DMS 273 (cell line): ENCODE results near the gene MBD5.

ENCODE experiments used
- DNase-seq: peaks from one replicate; lab custom pipeline; 2025; ENCODE audit not compliant: unreplicated experiment; lab: John Stamatoyannopoulos, UW

MBD5 gene

DNA sequence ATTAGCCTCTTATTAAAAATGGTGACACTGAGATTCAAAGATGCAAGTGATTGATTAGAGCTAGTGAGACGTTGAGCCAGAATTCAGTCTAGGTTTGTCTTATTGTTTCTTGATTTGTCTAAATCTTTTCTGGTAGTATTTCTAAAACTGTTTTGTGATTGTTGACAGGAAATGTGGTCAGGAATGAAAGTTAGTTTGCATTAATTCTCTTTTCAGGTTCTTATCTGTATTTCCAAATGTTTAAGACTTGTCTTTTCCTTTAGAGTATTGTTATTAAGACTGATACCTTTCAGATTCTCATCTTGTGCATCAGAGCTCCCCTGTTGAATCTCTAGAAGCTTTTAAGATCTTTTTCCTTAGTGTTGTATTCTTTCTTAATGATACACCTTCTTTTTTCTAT lies 89.3 kb downstream of the MBD5 start:
- no peak for DNase-seq

DNA sequence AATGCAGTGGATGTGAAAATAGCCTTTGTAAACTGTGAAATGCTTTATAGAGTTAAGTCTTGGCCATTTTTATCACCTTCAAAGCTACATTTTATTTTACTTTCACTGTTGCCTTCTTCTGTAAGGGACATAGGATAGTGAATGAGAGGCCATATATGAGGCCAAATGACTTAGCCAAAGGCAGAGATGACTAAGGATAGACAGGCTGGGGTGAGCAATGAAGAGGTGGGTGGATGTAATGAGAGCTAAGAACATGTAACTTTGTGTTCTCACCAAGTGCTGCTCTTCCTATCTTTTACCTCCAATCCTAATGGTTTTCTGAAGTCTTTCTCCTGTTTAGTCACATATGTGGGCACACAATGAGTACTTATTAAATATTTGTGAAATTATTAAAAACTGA lies 101.9 kb downstream of the MBD5 start:
- no peak for DNase-seq

DNA sequence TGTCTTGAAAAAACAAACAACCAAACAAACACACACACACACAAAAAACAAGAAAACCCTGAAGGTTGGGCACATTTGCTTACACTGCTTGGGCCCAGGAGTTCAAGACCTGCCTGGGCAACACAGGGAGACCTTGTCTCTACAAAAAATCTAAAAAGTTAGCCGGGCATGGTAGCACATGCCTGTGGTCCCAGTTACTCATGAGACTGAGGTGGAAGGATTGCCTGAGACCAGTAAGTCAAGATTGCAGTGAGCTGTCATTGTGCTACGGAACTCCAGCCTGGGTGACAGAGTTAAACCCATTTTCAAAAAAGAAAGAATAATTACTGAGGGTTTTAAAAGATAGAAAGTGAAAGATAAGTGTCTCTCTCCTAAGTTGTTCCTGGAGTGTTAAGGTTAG lies 103.4 kb downstream of the MBD5 start:
- DNase-seq = no peak

DNA sequence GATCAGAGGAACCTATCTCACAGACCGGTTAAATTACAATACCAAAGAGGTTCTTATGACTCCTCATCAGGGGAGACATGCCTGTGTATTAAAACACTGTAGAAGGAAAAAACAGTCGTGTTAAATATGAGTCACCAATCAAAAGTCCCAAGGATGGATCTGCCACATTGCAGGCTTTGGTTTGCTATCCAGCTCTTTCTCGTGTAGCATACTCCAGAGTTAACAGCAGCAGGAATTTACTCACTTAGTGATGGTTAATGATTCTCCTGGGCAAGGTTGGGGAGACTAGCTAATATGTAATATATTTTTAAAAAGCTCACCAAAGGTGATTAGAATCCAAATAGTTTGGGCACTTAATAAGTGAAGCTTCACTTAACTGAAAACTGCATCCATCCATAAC lies 109.7 kb downstream of the MBD5 start:
- no peak for DNase-seq

DNA sequence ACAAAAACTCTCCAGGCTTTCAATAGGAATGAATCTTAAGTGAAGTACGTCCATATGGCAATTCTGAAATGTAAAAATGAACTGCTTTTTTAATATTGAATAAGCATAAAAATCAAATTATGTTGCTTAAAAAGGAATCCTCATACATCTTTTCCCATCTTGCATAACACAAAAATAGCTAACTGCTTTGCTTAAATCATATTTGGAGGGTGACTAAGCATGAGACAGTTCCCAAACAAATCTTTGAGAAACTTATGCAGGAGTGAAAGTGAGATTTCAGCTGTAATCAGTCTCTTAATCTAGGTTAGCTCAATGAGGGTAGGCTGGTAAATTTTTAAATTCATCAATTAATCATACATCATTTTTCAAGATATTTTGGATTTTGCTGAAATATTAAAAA lies 111.5 kb downstream of the MBD5 start:
- DNase-seq = no peak

DNA sequence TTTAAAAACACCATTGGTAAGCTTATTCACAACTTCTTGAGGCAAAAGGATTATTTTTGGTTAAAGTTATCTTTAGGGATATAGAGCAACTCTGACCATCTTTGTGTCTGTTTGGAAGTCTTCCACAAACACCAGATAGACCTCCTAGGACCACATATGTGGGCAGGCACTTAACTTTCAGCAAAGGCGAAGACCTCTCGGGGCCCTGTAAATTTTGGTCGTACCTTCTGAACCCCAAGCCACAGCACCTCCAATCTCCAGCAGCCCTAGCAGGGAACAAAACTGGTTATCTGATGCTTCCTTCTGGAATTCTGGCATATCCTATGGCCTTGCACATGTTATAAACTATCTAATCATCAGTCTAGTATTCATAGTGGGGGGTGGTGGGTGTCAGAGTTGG lies 114.8 kb downstream of the MBD5 start:
- DNase-seq = no peak

DNA sequence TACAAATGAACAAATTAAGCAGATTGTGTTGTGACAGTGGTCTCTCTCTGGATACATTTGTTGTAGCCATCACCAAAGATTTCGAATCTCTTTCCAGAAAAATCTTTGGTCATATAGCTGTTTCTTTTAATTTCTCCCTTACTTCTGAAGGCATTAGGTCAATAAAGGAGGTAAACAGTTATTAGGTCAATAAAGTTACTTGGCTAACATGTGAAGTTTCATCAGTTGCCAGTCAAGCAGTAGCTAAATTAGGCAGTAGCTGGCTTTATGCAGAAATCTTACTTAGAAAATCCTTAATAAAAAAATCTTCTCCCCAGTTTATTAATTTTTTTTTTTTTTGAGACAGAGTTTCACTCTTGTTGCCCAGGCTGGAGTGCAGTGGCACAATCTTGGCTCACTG lies 115.5 kb downstream of the MBD5 start:
- DNase-seq = no peak

DNA sequence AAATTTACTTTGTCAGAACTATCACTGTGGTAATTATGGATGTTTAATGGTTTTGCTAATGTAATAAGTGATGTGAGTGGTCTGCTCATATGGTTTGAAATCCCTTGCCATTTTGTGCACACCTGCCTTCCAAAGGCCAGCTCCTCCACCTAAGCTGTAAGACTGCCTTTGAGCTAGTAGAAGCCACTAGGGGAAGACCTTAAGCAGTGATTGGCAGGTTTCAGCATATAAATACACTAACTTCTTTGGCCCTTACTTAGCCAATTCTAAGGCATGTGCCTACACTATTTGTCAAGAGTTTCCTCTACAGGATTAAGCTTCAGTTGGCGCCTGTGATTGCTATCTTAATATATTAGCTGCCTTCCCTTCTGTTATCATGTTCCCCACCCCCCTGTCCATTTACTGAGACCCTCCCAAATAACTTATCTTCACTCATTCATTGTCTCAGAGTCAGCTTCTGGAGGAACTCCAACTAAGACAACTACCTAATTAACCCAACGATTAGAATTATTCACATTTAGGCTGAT lies 141.1 kb downstream of the MBD5 start:
- no peak for DNase-seq

DNA sequence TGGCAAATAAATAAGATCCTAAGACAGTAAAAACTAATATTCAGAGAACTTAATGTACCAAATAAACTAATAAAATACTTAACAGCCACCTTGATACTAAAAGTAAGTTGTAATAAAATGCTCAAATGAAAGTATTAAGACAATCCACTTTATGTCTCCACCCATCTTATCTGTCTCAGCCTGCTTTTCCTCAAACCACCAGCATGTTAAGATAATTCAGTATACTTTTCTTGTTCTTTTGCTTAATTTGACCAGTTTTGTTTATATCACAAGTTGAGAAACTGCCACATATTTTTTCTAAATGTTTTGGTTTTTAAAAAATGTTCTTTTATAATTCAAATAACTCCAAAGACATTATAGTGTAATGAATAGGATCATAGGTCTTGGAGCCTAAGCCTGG lies 142.0 kb downstream of the MBD5 start:
- DNase-seq = no peak

DNA sequence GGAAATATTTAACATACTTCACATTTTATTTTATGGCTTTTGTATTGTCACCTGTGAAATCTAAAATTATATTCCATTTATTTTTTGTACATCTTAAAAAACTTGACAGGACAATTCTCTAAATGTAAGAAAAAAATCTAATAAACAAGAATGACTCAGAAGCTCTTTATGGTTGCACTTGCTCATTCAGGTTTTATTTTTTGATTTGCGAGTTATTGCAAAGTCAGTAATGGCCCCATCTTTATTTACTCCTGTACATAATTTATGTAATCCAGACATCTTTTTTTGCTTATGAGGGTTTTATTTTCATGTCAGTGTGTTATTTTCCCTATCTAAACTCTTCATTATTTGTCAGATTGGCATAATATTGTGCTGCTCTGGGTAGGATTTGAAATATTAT lies 145.1 kb downstream of the MBD5 start:
- no peak for DNase-seq

DNA sequence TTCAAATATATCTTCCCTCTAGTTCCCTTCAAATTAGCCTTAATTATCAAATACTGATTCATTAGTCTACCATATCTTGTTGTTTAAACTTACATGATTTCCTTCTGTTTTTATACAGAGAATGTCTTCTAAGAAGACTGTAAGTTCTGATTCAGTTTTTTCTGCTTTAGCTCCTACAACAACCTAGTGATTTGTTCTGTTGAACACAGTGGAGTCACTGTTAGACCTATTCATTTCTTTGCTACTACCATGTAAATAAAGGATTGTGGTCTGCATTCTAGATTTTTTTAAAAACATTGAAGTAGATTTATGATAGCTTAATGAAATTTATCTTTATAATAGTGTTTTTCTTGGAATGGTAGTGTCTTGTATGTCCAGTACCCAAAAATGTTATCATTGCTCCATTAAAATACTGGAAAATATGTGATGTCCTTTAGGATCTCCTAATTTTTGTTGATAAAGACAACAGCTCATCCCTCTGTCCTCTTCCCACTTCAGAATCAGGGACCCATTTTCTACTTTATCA lies 146.4 kb downstream of the MBD5 start:
- no peak for DNase-seq

DNA sequence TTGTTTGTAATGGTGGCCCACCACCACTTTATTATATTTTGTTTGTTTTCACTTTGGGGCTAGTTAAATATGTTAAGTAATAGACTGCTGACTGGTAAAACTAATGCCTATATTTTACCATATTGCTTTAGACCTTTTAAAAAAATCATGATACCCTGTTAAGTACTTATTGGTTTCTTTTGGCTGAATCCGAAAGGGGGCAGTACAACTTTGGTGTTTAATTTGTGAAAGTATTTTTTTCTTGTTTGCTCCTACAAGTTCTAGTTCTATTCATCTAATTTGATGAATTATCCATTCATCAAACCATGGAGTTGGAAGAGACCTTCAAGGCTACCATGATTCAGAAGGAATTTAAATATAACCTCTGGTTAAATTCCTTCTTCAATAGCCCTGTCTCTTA lies 147.0 kb downstream of the MBD5 start:
- DNase-seq = no peak

DNA sequence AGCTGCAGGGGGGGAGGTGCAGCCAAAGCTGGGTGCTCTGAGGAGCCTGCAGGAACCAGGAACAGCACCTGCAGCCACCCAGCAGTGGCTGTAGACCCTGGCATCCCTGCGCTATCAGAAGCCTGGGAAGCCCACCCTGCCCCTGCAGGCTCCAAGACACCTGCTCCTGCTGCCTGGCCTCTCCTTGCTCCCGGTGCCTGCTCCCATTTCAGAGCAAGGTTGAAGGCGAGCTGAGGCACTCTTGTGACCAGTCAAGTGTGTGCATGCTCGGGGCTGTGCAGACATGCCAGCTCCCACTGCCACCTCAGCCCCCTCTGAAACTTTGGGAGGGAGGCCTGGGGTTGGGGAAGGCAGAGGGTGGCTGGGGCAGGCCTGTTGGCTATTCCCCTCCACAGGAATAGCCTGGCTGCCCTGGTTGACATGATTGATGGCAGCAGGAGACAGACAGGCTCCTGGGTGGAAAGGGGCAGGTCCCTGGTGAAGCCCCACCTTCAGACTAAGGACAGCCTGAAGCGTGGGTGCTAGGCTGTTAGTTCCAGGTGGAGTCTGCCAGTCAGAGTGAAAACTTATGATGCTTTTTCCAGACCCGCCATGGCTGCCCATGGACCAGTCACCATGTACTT lies 151.4 kb downstream of the MBD5 start:
- DNase-seq = no peak

DNA sequence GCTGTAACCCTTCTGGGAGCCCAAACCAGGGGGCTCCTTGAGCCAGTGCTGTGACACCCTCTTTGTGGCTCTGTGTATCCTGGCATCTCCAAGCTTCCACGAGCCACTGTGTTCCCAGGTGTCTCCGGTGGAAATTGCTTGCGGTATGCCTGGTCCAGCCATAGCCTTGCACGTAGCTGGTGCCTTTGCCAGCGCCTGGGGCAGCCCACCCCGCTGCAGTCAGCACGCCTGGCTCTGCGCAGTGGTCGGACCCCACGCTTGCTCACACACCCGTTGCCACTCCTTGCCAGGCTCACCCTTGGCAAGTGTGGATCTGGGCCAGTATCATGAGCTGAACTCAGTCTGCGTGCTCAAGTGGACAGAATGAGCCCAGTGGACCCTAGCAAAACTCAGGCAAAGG lies 152.3 kb downstream of the MBD5 start:
- DNase-seq = no peak

DNA sequence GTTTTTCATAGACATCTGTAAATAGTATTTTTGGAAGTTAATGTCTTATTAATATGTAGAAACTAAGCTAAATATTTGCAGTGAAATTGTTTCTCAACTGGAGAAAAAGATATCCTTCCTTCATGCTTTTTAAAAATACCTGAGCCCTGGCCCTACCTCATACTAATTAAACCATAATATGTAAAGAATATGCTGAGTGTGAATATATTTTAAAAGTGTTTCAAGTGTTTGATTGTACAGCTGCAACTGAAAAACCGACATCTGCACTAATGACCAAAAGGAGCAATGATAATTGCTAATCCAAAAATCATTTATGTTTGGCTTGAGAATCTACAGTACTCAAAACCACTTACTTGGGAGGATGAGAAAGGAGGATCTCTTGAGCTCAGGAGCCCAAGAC lies 156.7 kb downstream of the MBD5 start:
- DNase-seq = no peak

DNA sequence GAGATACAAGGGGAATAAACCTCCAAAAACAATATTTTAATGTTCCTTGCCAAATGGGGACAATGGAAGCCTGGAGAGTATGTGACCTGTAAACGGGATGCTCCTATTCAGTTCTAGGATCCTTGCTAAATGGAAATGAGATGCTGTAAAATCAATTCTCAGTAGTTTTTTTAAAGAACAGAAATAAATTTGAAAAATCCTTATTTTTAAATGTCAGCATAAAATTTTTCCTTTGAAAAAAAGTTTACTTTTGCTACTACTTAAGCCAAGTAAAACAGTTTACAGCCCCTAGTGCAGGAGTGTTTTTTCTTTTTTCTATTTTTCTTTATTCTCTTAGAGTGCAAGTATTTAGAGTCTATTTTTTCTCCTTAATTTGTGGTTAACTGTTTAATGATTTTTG lies 158.8 kb downstream of the MBD5 start:
- no peak for DNase-seq

DNA sequence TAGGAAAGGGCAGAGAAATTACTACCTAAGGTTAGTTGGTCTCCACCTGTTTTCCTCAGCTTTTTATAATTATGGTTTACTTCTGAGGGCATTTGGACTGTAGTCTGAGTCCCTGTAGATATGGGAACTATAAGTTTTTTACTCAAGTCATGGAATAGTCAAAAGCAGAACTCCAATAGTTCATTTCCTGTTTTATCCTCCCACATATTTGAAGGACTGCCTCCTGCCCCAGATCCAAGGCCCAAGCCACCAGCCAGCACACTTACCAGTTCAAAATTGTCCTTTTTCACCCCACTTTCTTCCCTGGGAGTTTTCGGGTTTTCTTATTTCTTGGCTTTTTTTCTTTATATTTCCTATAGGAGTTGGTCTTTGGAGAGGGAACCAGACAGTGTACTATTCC lies 164.1 kb downstream of the MBD5 start:
- no peak for DNase-seq

DNA sequence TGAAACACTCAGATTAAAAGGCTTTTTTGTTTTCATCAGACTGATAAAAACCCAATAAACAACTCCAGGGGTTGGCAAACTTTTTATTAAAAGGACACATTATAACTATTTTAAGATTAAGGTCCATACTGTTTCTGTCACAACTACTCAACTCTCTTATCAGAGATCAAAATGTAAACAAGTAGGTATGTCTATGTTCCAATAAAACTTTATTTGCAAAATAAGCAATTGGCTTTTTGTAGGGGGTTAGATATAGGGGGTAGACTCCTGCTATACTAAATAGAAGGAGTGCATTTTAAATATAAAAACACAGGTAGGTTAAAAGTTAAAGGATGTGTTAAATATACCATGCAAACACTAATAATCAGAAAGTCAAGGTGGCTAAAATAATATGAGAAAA lies 174.0 kb downstream of the MBD5 start:
- no peak for DNase-seq

DNA sequence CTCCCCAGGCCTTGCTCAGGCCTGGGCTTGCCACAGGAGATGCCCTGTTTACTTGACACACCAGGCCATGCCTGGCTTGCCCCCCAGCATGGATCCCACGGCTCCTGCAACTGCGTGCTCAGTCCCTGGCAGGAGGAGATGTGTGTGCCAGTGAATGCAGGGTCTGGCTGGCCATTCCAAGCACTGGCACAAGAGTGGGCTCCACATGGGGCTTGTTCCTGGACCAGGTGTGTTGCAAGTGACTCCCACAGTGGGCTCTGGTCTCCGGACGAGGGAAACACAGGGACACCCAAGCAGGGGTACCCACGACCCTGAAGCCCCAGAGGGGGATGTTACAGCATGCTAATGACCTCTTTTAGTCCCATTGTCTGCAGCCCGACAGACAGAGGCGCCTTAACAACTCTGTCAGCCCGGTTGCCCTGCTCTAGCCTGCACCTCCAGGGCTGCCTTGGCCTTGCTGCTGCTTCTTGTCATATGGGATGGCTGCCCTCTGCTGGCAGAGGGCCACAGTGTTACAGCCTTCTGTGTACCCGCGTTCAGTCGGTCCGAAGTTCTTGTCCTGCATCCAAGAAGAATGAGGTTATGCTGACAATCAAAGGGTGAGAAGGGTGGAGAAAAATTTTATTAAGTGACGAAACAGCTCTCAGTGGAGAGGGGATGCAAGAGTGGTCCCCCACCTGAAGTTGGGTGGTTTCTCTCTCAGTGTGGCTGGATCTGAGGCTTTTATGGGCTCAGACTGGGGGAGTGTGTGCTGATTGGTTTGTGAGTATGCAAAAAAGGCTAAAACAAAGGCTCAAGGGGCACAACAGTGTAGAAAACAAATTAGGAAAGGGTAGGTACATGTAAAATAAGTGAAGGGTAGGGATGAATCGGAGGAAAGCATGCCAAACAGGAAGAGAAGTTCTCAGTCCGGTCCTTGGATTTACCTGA lies 180.4 kb downstream of the MBD5 start:
- DNase-seq = peak; percentile 47

DNA sequence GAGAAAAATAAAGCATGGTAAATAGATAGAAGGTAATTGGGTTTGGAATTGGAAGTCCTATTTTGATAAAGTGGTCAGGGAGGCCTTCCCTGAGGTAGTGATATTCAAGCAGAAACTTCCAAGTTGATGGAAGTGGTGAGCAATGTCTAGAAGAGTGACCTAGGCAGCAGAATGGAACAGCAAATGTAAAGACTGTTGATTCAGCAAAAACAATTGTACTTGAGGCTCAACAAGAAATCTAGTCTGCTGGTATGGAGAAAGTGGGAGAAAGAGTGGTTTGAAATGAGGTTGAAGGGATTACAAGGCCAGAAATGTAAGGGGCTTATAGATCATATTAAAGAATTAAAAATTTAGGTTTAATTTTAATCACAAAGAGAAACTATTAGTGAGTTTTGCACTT lies 181.3 kb downstream of the MBD5 start:
- no peak for DNase-seq

DNA sequence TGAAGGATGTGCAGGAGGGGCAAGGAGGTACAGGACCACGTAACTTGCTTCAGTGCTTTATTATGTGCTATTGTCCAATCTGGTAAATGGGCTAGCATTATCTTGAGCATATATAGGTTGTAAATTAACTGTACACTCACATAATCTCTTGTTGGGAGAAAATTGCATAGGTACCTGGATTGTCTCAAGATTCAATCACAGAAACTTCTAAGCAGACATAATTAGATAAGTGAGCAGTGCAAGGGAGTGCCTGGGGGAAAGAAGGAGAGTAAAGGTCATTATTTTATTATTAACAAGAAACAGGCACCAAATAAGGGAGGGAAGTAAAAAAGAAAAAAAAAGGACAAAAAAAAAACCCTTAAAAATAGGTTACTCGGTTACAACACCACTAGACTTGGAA lies 186.2 kb downstream of the MBD5 start:
- no peak for DNase-seq

DNA sequence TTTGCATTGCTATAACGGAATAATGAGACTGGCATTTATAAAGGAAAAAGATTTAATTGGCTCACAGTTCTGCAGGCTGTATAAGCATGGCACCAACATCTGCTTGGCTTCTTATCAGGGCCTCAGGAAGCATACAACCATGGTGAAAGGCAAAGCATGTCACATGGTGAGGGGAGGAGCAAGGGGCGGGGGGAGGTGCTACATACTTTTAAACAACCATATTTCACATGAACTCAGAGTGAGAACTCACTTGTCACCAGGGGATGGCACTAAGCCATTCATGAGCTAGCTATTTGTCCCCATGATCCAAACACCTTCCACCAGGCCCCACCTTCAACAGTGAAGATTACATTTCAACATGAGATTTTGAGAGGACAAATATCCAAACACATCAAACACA lies 188.7 kb downstream of the MBD5 start:
- peak; percentile 31 for DNase-seq
